ENCODE data around the gene VPS9D1. TPM values are rescaled to one million over a fixed set of nuclear protein-coding genes. Genes with fewer than 3 reads are reported as not detected.
A peak's percentile ranks its signal among the peaks of the same experiment; 100 is the strongest.

Gene VPS9D1
- total RNA-seq, 1 donor from 2014 or later = 15.6 TPM

DNA sequence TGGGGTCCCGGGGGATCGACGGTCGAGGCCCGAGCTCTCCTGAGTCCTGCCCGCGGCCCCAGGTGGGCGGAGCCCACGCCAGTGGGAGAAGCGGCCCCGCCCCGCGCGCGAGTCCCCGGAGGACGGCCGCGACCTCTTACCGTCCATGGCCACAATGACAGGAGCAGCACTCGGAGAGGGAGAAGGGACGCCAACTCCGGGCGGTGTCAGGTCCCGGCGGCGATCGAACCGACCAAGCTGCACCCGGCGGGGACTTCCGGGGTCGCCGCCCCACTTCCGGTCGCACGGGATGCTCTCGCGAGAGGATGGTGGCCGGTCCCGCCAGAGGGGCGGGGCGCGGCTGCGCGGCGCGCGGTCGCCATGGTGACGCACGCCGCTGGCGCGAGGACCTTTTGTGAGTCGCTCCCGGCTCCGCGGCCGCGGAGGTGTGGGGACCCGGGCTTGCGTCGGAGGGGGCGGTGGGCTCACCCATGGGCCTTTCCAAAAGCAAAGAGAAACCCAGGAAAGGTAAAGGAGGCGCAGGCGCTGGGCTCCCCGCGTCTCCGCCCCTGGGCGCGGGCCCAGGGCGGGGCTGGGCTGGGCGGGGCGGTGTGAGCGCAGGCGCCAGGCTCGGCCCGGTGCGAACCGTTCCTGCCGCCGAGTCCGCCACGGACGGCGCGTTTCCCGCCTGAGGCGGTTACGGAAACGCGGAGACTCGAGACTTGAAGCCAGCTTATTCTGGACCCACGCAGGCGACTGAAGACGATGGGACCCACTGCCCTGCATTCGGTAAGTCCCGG, 63.1 kb downstream of the VPS9D1 start, which contains the start of the genes CHMP1A and SPATA33:
Gene CHMP1A (minus strand): TSS at position 267 of the 779 bp plus-strand sequence. CDS start 120 bp downstream, at position 147.
Gene SPATA33 (plus strand): TSS at position 395 of the 779 bp plus-strand sequence. CDS start 76 bp downstream, at position 471.
- ATAC-seq (peak; percentile 97 to 99), DNase-seq (peak; percentile 91)
- TF ChIP-seq, protein P1, sequence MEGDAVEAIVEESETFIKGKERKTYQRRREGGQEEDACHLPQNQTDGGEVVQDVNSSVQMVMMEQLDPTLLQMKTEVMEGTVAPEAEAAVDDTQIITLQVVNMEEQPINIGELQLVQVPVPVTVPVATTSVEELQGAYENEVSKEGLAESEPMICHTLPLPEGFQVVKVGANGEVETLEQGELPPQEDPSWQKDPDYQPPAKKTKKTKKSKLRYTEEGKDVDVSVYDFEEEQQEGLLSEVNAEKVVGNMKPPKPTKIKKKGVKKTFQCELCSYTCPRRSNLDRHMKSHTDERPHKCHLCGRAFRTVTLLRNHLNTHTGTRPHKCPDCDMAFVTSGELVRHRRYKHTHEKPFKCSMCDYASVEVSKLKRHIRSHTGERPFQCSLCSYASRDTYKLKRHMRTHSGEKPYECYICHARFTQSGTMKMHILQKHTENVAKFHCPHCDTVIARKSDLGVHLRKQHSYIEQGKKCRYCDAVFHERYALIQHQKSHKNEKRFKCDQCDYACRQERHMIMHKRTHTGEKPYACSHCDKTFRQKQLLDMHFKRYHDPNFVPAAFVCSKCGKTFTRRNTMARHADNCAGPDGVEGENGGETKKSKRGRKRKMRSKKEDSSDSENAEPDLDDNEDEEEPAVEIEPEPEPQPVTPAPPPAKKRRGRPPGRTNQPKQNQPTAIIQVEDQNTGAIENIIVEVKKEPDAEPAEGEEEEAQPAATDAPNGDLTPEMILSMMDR (IDR thresholded peaks at IDR 0.05) = no peak
- H3K4me3 ChIP-seq = peak within 1 kb of the TSS; percentile 91
- peaks cover 22% of the 10 kb centered on the region for H3K4me1 ChIP-seq
- H3K36me3 ChIP-seq = peaks cover 31% of the 10 kb centered on the region
- intact Hi-C loops (cut with DNase I) = no loop called here
- H3K27me3 ChIP-seq (ENCODE audit: low read depth) = no peaks in the 10 kb centered on the region
- peak within 1 kb of the TSS; percentile 92 for H3K27ac ChIP-seq
- H3K9me3 ChIP-seq = no peaks in the 10 kb centered on the region

Other genes with a start within 250 kb of the VPS9D1 start
- 127 TPM for gene ANKRD11, start 230.3 kb downstream of the VPS9D1 start, total RNA-seq
- gene SPG7, start 212.5 kb downstream of the VPS9D1 start, total RNA-seq = 98.8 TPM
- gene RPL13, start 160.2 kb downstream of the VPS9D1 start, total RNA-seq = 1,727 TPM
- gene CPNE7, start 145.1 kb downstream of the VPS9D1 start, total RNA-seq = 0.35 TPM
- gene DPEP1, start 107.3 kb downstream of the VPS9D1 start, total RNA-seq = 0.59 TPM
- gene CHMP1A, start 63.2 kb downstream of the VPS9D1 start, total RNA-seq = 70.4 TPM
- gene SPATA33, start 63.1 kb downstream of the VPS9D1 start, total RNA-seq = 9.7 TPM
- gene CDK10, start 34.2 kb downstream of the VPS9D1 start, total RNA-seq = 79.6 TPM
- gene SPATA2L, start 19.2 kb downstream of the VPS9D1 start, total RNA-seq = 10.3 TPM
- gene ZNF276, start 639 bp upstream of the VPS9D1 start, total RNA-seq = 33.2 TPM
- 7.9 TPM for gene FANCA, start 95.7 kb upstream of the VPS9D1 start, total RNA-seq
- gene SPIRE2, start 107.6 kb upstream of the VPS9D1 start, total RNA-seq = 15.8 TPM
- 152 TPM for gene TCF25, start 152.7 kb upstream of the VPS9D1 start, total RNA-seq
- 5.3 TPM for gene MC1R, start 198.0 kb upstream of the VPS9D1 start, total RNA-seq
- 2.1 TPM for gene TUBB3, start 202.4 kb upstream of the VPS9D1 start, total RNA-seq
- 66.0 TPM for gene DEF8, start 227.9 kb upstream of the VPS9D1 start, total RNA-seq

Measured in lower lobe of right lung (tissue), 2 donors.